H9 (cell line): Measurements from ENCODE around the gene RAB3C. TPM values are rescaled to one million over a fixed set of nuclear protein-coding genes. Genes with fewer than 3 reads are reported as not detected.

ENCODE experiments used
- DNase-seq: peaks from one replicate; pipeline ENCODE4 v3.0.0-alpha.2; 2017
- H2AFZ ChIP-seq: one replicate; pipeline ENCODE4 v1.6.1; 2013; ENCODE audit warnings: mild to moderate bottlenecking, low read length, control low read depth, moderate library complexity
- H2AK5ac ChIP-seq: 2 replicates; pipeline ENCODE4 v1.6.1; 2013; ENCODE audit warnings: low read length, control low read depth, mixed read lengths; ENCODE audit not compliant: insufficient read length
- H2BK120ac ChIP-seq: one replicate; pipeline ENCODE4 v1.6.1; 2013; ENCODE audit warnings: low read depth, mild to moderate bottlenecking, low read length, control low read depth, inconsistent platforms; ENCODE audit not compliant: poor library complexity, severe bottlenecking
- H2BK12ac ChIP-seq: 2 replicates; pipeline ENCODE4 v1.6.1; 2013; ENCODE audit warnings: low read length, control low read depth, mixed read lengths, low read depth; ENCODE audit not compliant: insufficient read length
- H2BK15ac ChIP-seq: 2 replicates; pipeline ENCODE4 v1.6.1; 2013; ENCODE audit warnings: low read depth, low read length, control low read depth
- H2BK20ac ChIP-seq: one replicate; pipeline ENCODE4 v1.6.1; 2013; ENCODE audit warnings: low read depth, mild to moderate bottlenecking, low read length, control low read depth, inconsistent platforms; ENCODE audit not compliant: poor library complexity, severe bottlenecking
- H2BK5ac ChIP-seq: 2 replicates; pipeline ENCODE4 v1.6.1; 2013; ENCODE audit warnings: low read length, control low read depth, mixed read lengths; ENCODE audit not compliant: insufficient read length
- H3K14ac ChIP-seq: 2 replicates; pipeline ENCODE4 v1.6.1; 2013; ENCODE audit warnings: low read length, control low read depth; ENCODE audit not compliant: insufficient read depth
- H3K18ac ChIP-seq: 2 replicates; pipeline ENCODE4 v1.6.1; 2013; ENCODE audit warnings: low read depth, mild to moderate bottlenecking, mixed read lengths, low read length, control low read depth; ENCODE audit not compliant: insufficient read length
- H3K23ac ChIP-seq: 2 replicates; pipeline ENCODE4 v1.6.1; 2013; ENCODE audit warnings: low read length, control low read depth, mixed read lengths, low read depth; ENCODE audit not compliant: insufficient read length
- H3K23me2 ChIP-seq: 2 replicates; pipeline ENCODE4 v1.6.1; 2013; ENCODE audit warnings: low read depth, mild to moderate bottlenecking, mixed read lengths, low read length, control low read depth; ENCODE audit not compliant: insufficient read length, poor library complexity, severe bottlenecking
- H3K27ac ChIP-seq: 2 replicates; pipeline ENCODE4 v1.5.1; 2013; ENCODE audit warnings: low read length, control low read depth, mixed read lengths, low read depth; ENCODE audit not compliant: insufficient read length
- H3K27me3 ChIP-seq: 2 replicates; pipeline ENCODE4 v1.6.1; 2013; ENCODE audit warnings: low read length, control low read depth, inconsistent platforms; ENCODE audit not compliant: insufficient read depth
- H3K4ac ChIP-seq: 2 replicates; pipeline ENCODE4 v1.6.1; 2013; ENCODE audit warnings: low read depth, mild to moderate bottlenecking, control low read depth, inconsistent platforms, low read length, moderate library complexity
- H3K4me1 ChIP-seq: 2 replicates; pipeline ENCODE4 v1.6.1; 2013; ENCODE audit warnings: low read length, control low read depth, inconsistent platforms; ENCODE audit not compliant: insufficient read depth
- H3K4me2 ChIP-seq: 2 replicates; pipeline ENCODE4 v1.6.1; 2013; ENCODE audit warnings: low read length, control low read depth, mixed read lengths; ENCODE audit not compliant: insufficient read length, insufficient read depth
- H3K56ac ChIP-seq: 2 replicates; pipeline ENCODE4 v1.6.1; 2013; ENCODE audit warnings: low read depth, mild to moderate bottlenecking, mixed read lengths, low read length, control low read depth; ENCODE audit not compliant: insufficient read length
- H3K79me1 ChIP-seq: 2 replicates; pipeline ENCODE4 v1.6.1; 2013; ENCODE audit warnings: low read depth, mild to moderate bottlenecking, moderate library complexity, low read length, control low read depth, inconsistent platforms; ENCODE audit not compliant: insufficient read depth, poor library complexity, severe bottlenecking
- H3K79me2 ChIP-seq: 2 replicates; pipeline ENCODE4 v1.6.1; 2013; ENCODE audit warnings: low read length, control low read depth, inconsistent platforms; ENCODE audit not compliant: insufficient read depth
- H3K9ac ChIP-seq: 2 replicates; pipeline ENCODE4 v1.6.1; 2013; ENCODE audit warnings: low read length, control low read depth, mixed read lengths; ENCODE audit not compliant: insufficient read length; ENCODE audit errors: extremely low read depth
- H3K9me3 ChIP-seq: one replicate; pipeline ENCODE4 v1.6.1; 2013; ENCODE audit warnings: low read depth, low read length, inconsistent platforms; ENCODE audit not compliant: control insufficient read depth
- H3T11ph ChIP-seq: one replicate; pipeline ENCODE4 v1.6.1; 2013; ENCODE audit warnings: mild to moderate bottlenecking, low read length, control low read depth, inconsistent platforms
- H4K20me1 ChIP-seq: one replicate; pipeline ENCODE4 v1.6.1; 2013; ENCODE audit not compliant: control insufficient read depth, insufficient read length, insufficient read depth
- H4K5ac ChIP-seq: 2 replicates; pipeline ENCODE4 v1.6.1; 2013; ENCODE audit warnings: low read depth, mild to moderate bottlenecking, mixed read lengths, low read length, control low read depth; ENCODE audit not compliant: insufficient read length
- H4K8ac ChIP-seq: replicated peaks from 2 replicates; pipeline ENCODE4 v1.6.1; 2013; ENCODE audit warnings: low read length, control low read depth, mixed read lengths, low read depth; ENCODE audit not compliant: insufficient read length
- H4K91ac ChIP-seq: 2 replicates; pipeline ENCODE4 v1.6.1; 2013; ENCODE audit warnings: low read depth, mild to moderate bottlenecking, moderate library complexity, mixed read lengths, low read length, control low read depth; ENCODE audit not compliant: insufficient read length
- H3K27ac Mint-ChIP-seq, 3 experiments: 2 replicates in 2 of 3; 3 replicates in 1 of 3; pipeline ENCODE4 v1.8.0; 2020 to 2021; ENCODE audit warnings: mixed read lengths in 3 of 3, mild to moderate bottlenecking in 1 of 3, moderate library complexity in 1 of 3
- H3K27me3 Mint-ChIP-seq: 2 replicates; pipeline ENCODE4 v1.8.0; 2021; ENCODE audit warnings: low read depth, mild to moderate bottlenecking, moderate library complexity, mixed read lengths
- H3K36me3 Mint-ChIP-seq, 3 experiments: 2 replicates in 2 of 3; 3 replicates in 1 of 3; pipeline ENCODE4 v1.8.0; 2020 to 2021; ENCODE audit warnings: low read depth in 3 of 3, mixed read lengths in 3 of 3; ENCODE audit not compliant: insufficient read depth in 1 of 3
- H3K4me1 Mint-ChIP-seq, 2 experiments: 2 replicates each; pipeline ENCODE4 v1.8.0; 2020; ENCODE audit warnings: mixed read lengths in 2 of 2
- H3K4me3 Mint-ChIP-seq, 2 experiments: 2 replicates in 1 of 2; 3 replicates in 1 of 2; pipeline ENCODE4 v1.8.0; 2020 to 2021; ENCODE audit warnings: mild to moderate bottlenecking in 2 of 2, mixed read lengths in 2 of 2, moderate library complexity in 1 of 2
- H3K9me3 Mint-ChIP-seq, 2 experiments: 2 replicates in 1 of 2; 3 replicates in 1 of 2; pipeline ENCODE4 v1.8.0; 2020; ENCODE audit warnings: mild to moderate bottlenecking in 2 of 2, mixed read lengths in 2 of 2, moderate library complexity in 1 of 2
- total RNA-seq: library from RNA; stranded (reverse); gene quantifications from 2 replicates; pipeline ENCODE4 v1.2.1, GENCODE V29; 2021
- TF ChIP-seq, protein P1 (sequence below): fragments of 200-600 bp; sonication (generic); conservative IDR thresholded peaks from 3 replicates; pipeline ENCODE4 v1.8.0; 2021; ENCODE audit warnings: antibody characterized with exemption, mild to moderate bottlenecking

RAB3C gene
- total RNA-seq, 1 experiment from 2014 or later: 16.3 TPM

DNA sequence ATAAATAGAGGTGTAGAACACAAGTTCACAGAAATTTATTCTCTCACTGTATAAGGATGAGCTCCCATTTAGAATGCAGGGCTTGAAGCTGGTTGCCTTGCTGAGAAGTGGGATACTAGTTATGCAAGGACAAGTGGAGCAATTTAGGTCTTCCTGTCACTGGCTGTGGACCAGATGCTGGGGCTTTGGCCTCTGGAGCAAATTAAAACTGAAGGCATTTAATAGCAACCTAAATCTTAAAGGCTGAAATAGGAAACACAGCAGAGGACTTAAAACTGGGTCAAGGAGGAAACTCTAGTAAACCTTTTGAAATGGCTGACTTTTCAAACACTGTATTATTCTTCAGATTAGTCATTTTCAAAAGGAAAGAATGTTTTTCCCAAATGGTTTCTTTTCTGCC, 319.4 kb downstream of the RAB3C start:
- no peaks in the 10 kb centered on the region for H3K79me2 ChIP-seq
- H3K4me1 Mint-ChIP-seq: peaks cover 0 to 4% of the 10 kb centered on the region in 2 experiments; a peak in 1 of 4 replicates
- H3K4ac ChIP-seq: no peak overlapping the region
- H3K14ac ChIP-seq: no peak overlapping the region
- H3K9ac ChIP-seq: no peak overlapping the region
- H3K27me3 ChIP-seq: no peaks in the 10 kb centered on the region
- peaks cover 0 to 3% of the 10 kb centered on the region in 2 experiments; a peak in 2 of 5 replicates for H3K9me3 Mint-ChIP-seq
- H3K27ac ChIP-seq: no peak overlapping the region
- no peak overlapping the region for H3K18ac ChIP-seq
- H3K4me3 Mint-ChIP-seq: no peak overlapping the region
- no peak overlapping the region for H3T11ph ChIP-seq
- DNase-seq: no peak
- H4K5ac ChIP-seq: no peak overlapping the region
- no peak overlapping the region for H3K27ac Mint-ChIP-seq
- no peaks in the 10 kb centered on the region for H4K20me1 ChIP-seq
- H3K4me2 ChIP-seq: no peak overlapping the region
- no peak overlapping the region for H2BK5ac ChIP-seq
- H3K4me1 ChIP-seq: no peaks in the 10 kb centered on the region
- H3K27me3 Mint-ChIP-seq: no peaks in the 10 kb centered on the region
- no peak overlapping the region for H2AK5ac ChIP-seq
- H3K56ac ChIP-seq: no peak overlapping the region
- TF ChIP-seq, protein P1, sequence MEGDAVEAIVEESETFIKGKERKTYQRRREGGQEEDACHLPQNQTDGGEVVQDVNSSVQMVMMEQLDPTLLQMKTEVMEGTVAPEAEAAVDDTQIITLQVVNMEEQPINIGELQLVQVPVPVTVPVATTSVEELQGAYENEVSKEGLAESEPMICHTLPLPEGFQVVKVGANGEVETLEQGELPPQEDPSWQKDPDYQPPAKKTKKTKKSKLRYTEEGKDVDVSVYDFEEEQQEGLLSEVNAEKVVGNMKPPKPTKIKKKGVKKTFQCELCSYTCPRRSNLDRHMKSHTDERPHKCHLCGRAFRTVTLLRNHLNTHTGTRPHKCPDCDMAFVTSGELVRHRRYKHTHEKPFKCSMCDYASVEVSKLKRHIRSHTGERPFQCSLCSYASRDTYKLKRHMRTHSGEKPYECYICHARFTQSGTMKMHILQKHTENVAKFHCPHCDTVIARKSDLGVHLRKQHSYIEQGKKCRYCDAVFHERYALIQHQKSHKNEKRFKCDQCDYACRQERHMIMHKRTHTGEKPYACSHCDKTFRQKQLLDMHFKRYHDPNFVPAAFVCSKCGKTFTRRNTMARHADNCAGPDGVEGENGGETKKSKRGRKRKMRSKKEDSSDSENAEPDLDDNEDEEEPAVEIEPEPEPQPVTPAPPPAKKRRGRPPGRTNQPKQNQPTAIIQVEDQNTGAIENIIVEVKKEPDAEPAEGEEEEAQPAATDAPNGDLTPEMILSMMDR: no peak
- H3K79me1 ChIP-seq: no peaks in the 10 kb centered on the region
- no peak overlapping the region for H3K23ac ChIP-seq
- no peak overlapping the region for H2BK12ac ChIP-seq
- no peak overlapping the region for H2BK120ac ChIP-seq
- no peak overlapping the region for H2AFZ ChIP-seq
- H3K9me3 ChIP-seq: no peaks in the 10 kb centered on the region
- H4K91ac ChIP-seq: no peak overlapping the region
- H3K36me3 Mint-ChIP-seq: no peaks in the 10 kb centered on the region
- H2BK20ac ChIP-seq: no peak overlapping the region
- no peak overlapping the region for H2BK15ac ChIP-seq
- no peak overlapping the region for H4K8ac ChIP-seq
- H3K23me2 ChIP-seq: no peaks in the 10 kb centered on the region
